ENCODE data around the gene NFKB2.

Gene NFKB2

DNA sequence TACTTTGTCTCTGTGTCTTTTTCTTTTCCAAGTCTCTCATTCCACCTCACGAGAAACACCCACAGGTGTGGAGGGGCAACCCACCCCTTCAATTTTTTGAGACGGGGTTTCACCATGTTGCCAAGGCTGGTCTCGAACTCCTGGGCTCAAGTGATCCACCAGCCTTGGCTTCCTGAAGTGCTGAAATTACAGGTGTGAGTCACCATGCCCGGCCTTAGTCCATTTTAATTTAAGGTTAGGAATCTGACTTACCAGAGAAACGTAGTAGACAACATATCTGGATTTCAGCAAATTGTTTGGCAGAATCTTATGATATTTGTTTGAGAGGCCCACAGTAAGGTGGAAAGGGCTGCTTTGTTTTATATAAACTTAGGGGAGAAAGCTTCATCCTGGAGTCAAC is 3.2 kb upstream of the NFKB2 start:
- TF ChIP-seq, protein P1, sequence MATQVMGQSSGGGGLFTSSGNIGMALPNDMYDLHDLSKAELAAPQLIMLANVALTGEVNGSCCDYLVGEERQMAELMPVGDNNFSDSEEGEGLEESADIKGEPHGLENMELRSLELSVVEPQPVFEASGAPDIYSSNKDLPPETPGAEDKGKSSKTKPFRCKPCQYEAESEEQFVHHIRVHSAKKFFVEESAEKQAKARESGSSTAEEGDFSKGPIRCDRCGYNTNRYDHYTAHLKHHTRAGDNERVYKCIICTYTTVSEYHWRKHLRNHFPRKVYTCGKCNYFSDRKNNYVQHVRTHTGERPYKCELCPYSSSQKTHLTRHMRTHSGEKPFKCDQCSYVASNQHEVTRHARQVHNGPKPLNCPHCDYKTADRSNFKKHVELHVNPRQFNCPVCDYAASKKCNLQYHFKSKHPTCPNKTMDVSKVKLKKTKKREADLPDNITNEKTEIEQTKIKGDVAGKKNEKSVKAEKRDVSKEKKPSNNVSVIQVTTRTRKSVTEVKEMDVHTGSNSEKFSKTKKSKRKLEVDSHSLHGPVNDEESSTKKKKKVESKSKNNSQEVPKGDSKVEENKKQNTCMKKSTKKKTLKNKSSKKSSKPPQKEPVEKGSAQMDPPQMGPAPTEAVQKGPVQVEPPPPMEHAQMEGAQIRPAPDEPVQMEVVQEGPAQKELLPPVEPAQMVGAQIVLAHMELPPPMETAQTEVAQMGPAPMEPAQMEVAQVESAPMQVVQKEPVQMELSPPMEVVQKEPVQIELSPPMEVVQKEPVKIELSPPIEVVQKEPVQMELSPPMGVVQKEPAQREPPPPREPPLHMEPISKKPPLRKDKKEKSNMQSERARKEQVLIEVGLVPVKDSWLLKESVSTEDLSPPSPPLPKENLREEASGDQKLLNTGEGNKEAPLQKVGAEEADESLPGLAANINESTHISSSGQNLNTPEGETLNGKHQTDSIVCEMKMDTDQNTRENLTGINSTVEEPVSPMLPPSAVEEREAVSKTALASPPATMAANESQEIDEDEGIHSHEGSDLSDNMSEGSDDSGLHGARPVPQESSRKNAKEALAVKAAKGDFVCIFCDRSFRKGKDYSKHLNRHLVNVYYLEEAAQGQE (IDR thresholded peaks at IDR 0.05; ENCODE audit: low read depth), result no peak
- TF ChIP-seq RAD21 (IDR thresholded peaks at IDR 0.05; ENCODE audit: low read depth) (no peak), EP300 (IDR thresholded peaks at IDR 0.05; ENCODE audit: borderline replicate concordance) (no peak), ZBTB7A (IDR thresholded peaks at IDR 0.05; ENCODE audit: low read depth) (no peak), FOXM1 (IDR thresholded peaks at IDR 0.05; ENCODE audit: borderline replicate concordance, low read depth) (no peak)

DNA sequence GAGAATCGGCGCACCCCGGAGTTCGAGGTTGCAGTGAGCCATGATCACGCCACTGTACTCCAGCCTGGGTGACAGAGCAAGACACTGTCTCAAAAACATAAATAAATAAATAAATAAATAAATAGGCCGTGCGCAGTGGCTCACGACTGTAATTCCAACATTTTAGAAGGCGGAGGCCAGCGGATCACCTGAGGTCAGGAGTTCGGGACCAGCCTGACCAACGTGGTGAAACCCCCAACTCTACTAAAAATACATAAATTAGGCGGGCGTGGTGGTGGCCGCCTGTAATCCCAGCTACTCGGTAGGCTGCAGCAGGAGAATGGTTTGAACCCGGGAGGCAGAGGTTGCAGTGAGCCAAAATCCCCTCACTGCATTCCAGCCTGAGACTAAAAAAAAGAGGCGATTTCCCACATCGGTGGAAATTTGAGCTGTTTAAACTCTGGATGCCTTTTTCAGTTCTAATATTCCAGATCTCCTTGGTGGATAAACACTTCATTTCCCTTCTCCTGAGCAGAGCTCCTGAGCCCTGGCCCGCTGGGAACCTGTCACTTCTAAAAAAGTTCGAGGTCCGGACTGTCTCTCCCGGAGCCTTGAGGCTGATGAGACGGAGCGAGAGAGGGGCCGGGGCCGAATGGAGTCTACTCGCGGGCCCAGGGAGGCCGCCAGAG is 2.0 kb upstream of the NFKB2 start:
- TF ChIP-seq TEAD4 (IDR thresholded peaks at IDR 0.05) (no peak), YY1 (IDR thresholded peaks at IDR 0.05; ENCODE audit: low read depth) (0 out of 2 replicates have a peak, but pooled peaks have one; percentile 6)

DNA sequence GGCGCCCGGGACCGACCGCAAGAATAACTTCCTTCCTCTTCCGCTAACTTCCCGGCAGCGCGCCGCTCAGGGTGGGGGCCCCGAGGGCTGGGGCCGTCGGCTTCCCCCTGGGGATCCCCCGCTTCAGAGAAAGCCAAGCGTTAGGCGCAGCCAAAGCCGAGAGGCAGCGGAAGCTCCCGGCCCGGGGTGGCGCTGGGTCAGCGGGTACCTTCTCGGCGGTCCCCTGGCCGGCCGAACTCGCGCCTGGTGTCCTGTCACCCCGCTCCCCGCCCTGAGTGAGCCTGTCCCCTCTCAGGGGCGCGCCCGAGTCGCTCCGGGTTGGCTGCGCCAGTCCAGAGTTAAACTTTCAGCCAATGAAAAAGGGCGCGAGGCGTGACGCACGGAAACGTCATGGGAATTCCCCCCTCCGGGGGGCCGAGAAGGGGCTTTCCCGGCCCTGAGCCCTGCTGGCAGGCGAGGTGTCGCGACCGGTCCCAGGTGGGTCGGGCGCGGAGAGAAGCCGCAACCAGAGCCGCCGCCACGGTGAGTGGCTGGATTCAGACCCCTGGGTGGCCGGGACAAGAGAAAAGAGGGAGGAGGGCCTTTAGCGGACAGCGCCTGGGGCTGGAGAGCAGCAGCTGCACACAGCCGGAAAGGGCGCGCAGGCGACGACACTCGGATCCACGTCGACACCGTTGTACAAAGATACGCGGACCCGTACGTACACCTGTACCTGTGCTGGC is 1.3 kb upstream of the NFKB2 start:
- TF ChIP-seq TEAD4 (IDR thresholded peaks at IDR 0.05) (peak; percentile 38; the same call in 1 of the 2 replicates), YY1 (IDR thresholded peaks at IDR 0.05; ENCODE audit: low read depth) (0 out of 2 replicates have a peak, but pooled peaks have one; percentile 11), ZBTB7A (IDR thresholded peaks at IDR 0.05; ENCODE audit: low read depth) (peak; percentile 82; the same call in 1 of the 2 replicates), EGR1 (IDR thresholded peaks at IDR 0.05) (no peak), RAD21 (IDR thresholded peaks at IDR 0.05; ENCODE audit: low read depth) (peak; percentile 83; the same call in 1 of the 2 replicates), CREB1 (IDR thresholded peaks at IDR 0.05; ENCODE audit: low read depth) (peak; percentile 99), TCF12 (IDR thresholded peaks at IDR 0.05; ENCODE audit: low read depth) (peak; percentile 73), CEBPB (IDR thresholded peaks at IDR 0.05) (no peak), EP300 (IDR thresholded peaks at IDR 0.05; ENCODE audit: borderline replicate concordance) (peak; percentile 61; the same call in 1 of the 2 replicates), TAF1 (IDR thresholded peaks at IDR 0.05; ENCODE audit: low read depth) (peak; percentile 49; the same call in 1 of the 2 replicates), FOXM1 (IDR thresholded peaks at IDR 0.05; ENCODE audit: borderline replicate concordance, low read depth) (peak; percentile 65; the same call in 1 of the 2 replicates)
- TF ChIP-seq, protein P2, sequence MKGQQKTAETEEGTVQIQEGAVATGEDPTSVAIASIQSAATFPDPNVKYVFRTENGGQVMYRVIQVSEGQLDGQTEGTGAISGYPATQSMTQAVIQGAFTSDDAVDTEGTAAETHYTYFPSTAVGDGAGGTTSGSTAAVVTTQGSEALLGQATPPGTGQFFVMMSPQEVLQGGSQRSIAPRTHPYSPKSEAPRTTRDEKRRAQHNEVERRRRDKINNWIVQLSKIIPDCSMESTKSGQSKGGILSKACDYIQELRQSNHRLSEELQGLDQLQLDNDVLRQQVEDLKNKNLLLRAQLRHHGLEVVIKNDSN (IDR thresholded peaks at IDR 0.05), result no peak; the same call in 1 of the 2 replicates
- TF ChIP-seq, protein P3, sequence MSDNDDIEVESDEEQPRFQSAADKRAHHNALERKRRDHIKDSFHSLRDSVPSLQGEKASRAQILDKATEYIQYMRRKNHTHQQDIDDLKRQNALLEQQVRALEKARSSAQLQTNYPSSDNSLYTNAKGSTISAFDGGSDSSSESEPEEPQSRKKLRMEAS (IDR thresholded peaks at IDR 0.05), result peak; percentile 48
- TF ChIP-seq, protein P1 (IDR thresholded peaks at IDR 0.05; ENCODE audit: low read depth), result peak; percentile 57

DNA sequence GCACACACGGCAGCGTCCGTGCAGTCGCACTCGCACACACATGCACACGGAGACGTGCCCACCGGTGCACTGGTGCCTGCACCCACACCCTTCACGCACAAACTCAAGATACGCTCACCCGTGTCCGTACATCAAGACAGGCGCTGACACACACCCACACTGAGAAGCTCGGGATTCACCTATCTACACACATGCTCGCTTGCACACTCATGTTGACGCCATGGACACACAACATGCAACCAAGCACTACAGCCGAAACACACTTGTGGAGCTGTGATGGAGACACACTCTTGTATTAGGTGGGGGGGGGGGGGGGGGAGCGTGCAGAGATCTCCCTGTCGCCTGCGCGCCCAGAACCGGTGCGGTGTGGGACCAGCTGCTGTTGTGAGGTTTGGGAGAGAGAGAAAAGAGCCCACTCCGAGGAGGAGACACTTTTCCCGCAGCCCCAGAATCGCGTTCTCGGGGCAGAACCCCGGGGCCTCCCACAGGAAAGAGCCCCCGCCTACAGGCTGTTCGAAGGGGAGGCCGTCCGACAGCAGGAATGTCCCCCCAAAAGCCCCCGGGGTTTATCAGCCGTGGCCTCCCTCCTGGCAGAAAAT is 605 bp upstream of the NFKB2 start:
- TF ChIP-seq CREB1 (IDR thresholded peaks at IDR 0.05; ENCODE audit: low read depth) (no peak), YY1 (IDR thresholded peaks at IDR 0.05; ENCODE audit: low read depth) (0 out of 2 replicates have a peak, but pooled peaks have one; percentile 4)

DNA sequence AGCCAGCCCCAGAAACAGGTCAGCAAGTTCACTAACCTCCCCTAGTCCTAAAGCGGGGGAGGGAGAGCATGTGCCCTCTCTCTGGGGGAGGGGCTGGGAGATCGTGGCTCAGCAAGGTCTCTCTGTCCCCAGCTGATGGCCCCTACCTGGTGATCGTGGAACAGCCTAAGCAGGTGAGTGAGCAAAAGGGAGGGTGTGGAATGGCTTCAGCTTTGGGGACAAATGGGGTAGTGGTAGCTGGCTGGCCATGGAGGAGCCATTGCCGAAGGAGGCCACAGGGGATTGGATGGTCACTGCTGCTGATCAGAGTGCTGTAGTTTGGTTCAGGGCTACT is 779 bp downstream of the NFKB2 start:
- TF ChIP-seq EGR1 (IDR thresholded peaks at IDR 0.05), result no peak
- no peak for TF ChIP-seq YY1 (IDR thresholded peaks at IDR 0.05; ENCODE audit: low read depth)
- no peak for TF ChIP-seq CREB1 (IDR thresholded peaks at IDR 0.05; ENCODE audit: low read depth)
- no peak for TF ChIP-seq CEBPB (IDR thresholded peaks at IDR 0.05)

DNA sequence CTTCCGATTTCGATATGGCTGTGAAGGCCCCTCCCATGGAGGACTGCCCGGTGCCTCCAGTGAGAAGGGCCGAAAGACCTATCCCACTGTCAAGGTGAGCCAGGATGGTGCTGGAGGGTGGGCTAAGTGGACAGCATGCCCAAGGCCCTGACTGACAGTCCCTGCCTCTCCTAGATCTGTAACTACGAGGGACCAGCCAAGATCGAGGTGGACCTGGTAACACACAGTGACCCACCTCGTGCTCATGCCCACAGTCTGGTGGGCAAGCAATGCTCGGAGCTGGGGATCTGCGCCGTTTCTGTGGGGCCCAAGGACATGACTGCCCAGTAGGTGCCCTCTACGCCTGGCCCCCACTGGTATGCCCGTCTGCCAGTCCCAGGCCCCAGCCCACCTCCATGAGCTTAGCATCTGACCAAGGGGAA is 1.2 kb downstream of the NFKB2 start:
- TF ChIP-seq TCF12 (IDR thresholded peaks at IDR 0.05; ENCODE audit: low read depth), result no peak
- TF ChIP-seq FOXM1 (IDR thresholded peaks at IDR 0.05; ENCODE audit: borderline replicate concordance, low read depth), result no peak
- no peak for TF ChIP-seq EP300 (IDR thresholded peaks at IDR 0.05; ENCODE audit: borderline replicate concordance)
- TF ChIP-seq NFIC (IDR thresholded peaks at IDR 0.05), result no peak
- no peak for TF ChIP-seq CREB1 (IDR thresholded peaks at IDR 0.05; ENCODE audit: low read depth)
- TF ChIP-seq, protein P1 (IDR thresholded peaks at IDR 0.05; ENCODE audit: low read depth), result no peak
- TF ChIP-seq RAD21 (IDR thresholded peaks at IDR 0.05; ENCODE audit: low read depth), result no peak
- TF ChIP-seq YY1 (IDR thresholded peaks at IDR 0.05; ENCODE audit: low read depth), result no peak
- no peak for TF ChIP-seq CEBPB (IDR thresholded peaks at IDR 0.05)
- TF ChIP-seq, protein P3 (IDR thresholded peaks at IDR 0.05), result no peak
- no peak for TF ChIP-seq EGR1 (IDR thresholded peaks at IDR 0.05)
- TF ChIP-seq TAF1 (IDR thresholded peaks at IDR 0.05; ENCODE audit: low read depth), result no peak
- TF ChIP-seq ZBTB7A (IDR thresholded peaks at IDR 0.05; ENCODE audit: low read depth), result no peak
- TF ChIP-seq, protein P2 (IDR thresholded peaks at IDR 0.05), result no peak
- no peak for TF ChIP-seq TEAD4 (IDR thresholded peaks at IDR 0.05)

All from Ishikawa (cell line).